HG03066 (cell line): Measurements from ENCODE around the gene USH1C.

Source experiments
- ATAC-seq: cut with Tn5 transposase; IDR thresholded peaks from one replicate; pipeline ENCODE4 v1.9.1; 2021; ENCODE audit warnings: low read depth; ENCODE audit not compliant: unreplicated experiment

The USH1C gene

DNA sequence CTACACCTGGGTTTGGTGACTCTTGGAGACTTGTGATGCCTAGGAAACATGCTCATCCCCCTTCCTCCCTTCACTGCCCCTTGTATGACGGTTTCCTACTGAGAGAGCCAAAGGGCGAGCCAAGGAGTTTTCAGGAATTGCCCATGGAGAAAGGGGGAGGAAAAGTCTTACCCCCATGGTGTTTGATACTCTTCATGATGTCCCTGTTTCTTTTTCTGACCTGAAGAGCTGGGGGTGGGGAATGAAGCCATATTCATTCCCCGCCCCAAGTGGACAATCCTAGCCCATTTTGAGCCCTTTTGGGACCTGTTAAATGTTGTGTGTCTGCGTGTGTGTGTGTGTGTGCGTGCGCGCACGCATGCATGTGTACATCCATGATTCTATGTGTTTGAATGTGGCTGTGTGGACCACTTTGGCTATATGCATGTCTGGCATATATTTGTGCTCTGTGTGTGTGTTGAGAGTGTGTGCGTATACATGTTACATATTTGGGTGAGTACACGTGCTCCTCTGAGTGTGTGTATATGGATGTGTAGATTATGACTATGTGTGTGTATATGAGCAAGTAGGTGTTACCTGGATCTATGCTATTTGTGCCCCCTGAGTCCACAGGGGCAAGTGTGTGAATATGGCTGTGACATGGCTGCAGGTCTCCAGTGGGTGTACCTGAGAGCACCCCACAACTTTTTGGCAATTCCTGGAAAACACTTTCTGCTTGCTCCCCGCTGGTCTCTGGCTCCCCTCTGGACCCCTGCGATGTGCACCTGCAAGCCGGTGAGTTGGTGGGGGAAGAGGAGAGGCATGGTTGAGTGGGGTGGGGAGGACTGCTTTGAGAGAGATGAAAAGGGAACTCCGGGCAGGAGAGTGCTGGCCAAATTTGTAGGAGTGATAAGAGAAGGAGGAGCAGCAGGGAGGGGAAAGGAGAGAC is 27.5 kb upstream of the USH1C start:
- no peak for ATAC-seq

DNA sequence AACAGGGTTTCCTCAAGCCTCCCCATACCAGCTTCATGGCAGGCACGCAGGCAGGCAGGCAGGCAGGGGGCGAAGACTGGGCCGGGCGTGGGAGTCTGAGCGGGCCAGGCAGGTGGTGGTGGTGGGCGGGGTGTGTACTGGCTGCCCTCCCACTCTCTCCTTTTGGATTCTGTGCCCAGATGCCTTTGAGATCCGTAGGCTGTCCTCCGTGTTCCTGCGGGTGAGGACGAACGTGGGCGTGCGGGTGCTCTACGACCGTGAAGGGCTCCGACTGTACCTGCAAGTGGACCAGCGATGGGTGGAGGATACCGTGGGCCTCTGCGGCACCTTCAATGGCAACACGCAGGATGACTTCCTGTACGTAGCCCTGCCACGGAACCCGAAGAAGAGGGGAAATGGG is 25.8 kb upstream of the USH1C start:
- ATAC-seq = no peak

DNA sequence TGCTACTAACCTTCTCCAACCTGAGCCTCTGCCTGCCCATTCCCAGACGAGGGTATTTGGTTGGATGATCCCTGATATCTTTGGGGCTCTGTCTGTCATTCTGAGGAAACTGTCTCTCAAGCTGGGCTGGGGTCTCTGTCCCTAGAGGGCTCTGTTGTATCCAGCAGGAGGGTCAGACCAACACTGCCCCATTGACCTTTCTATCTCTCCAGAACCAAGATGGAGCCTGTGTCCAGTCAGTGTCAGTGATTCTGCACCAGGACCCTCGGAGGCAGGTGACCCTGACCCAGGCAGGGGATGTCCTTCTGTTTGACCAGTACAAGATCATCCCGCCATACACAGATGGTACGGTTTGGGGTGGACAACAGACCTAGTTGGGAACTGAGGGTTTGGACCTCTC is 24.7 kb upstream of the USH1C start:
- ATAC-seq = no peak

DNA sequence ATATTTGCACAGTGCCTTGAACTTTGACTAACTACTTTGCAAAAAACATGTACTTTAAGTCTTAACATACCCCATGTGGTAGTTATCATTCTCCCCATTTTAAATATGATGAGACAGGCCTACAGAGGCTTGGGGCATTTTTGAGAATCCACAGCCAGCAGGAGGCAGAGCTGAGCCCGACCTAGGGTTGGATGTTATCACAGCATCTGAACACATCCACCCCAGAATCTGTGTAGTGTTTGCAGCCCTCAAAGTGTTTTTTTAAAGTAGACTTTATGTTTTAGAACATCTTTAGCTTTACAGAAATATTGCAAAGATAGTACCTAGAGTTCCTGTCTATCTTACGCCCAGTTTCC is 20.4 kb upstream of the USH1C start:
- no peak for ATAC-seq

GRCh38 chr11:17563961-17564686 is 19.9 kb upstream of the USH1C start:
- ATAC-seq = no peak

DNA sequence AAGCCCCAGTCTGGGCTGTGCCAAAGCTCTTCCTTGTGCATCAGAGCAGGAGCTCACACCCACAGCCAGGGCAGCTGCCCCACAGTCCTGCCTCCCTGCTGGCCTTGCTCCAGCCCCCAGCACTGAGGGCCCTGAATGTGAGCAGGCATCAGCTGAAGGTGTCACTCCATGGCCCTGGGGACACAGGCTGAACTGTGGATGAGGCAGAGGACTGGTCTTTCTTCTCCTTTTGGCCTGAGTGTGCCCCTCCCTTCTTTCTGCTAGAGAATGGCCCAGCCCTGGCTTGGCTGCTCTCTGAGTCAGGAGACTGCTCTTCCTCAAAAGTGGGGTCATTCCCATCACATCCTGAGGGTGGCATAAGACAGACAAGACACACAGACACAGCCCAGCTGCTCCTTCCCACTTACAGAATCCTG is 19.0 kb upstream of the USH1C start:
- ATAC-seq = no peak

DNA sequence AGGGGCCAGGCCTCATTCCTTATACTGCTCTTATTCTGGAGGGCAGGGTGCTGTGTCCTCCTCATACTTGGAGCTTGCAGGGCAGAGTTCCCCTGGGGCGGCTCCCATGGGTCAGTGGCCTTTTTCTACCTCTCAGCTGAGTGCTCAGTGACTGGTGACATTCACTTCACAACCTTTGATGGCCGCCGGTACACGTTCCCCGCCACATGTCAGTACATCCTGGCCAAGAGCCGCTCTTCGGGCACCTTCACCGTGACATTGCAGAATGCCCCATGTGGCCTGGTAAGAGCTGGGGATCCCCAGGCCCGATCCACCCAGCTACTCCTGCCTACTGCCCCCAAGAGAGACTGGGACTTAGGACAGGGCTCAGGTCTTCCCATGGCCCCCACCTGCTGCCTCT is 17.3 kb upstream of the USH1C start:
- no peak for ATAC-seq

DNA sequence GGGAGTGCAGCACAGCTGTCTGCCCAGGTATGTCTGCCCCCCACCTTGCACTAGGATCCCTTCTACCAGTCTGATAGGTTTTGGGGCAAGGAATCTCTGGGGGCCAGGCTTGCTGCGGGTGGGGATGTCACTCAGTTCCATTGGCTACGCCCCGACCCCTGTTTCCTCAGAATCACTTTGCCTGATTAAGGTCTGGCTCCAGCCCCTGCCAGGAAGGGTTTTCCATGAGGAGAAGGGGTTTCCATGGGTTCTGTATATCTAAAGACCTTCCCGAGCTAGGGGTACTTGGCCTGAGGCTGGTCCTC is 16.8 kb upstream of the USH1C start:
- ATAC-seq = no peak

GRCh38 chr11:17560281-17561110 is 16.3 kb upstream of the USH1C start:
- no peak for ATAC-seq

GRCh38 chr11:17559341-17560087 is 15.3 kb upstream of the USH1C start:
- ATAC-seq = no peak

DNA sequence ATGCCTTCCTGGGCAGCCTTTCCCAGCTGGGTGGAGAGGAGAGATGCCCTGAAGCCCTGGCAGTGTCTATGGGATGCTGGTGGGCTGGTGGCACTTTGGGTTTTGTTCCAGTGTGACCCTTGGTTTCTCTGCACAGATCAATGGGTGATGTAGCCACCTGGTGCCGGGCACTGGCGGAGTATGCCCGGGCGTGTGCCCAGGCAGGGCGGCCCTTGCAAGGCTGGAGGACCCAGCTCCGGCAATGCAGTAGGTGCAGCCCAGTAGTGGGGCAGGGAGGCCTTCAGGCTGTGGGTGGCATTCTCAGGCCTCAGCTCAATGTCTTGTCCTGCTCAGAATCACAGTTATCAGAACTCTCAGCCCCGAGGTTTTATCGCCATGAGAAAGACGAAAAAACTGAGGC is 14.7 kb upstream of the USH1C start:
- ATAC-seq = no peak

DNA sequence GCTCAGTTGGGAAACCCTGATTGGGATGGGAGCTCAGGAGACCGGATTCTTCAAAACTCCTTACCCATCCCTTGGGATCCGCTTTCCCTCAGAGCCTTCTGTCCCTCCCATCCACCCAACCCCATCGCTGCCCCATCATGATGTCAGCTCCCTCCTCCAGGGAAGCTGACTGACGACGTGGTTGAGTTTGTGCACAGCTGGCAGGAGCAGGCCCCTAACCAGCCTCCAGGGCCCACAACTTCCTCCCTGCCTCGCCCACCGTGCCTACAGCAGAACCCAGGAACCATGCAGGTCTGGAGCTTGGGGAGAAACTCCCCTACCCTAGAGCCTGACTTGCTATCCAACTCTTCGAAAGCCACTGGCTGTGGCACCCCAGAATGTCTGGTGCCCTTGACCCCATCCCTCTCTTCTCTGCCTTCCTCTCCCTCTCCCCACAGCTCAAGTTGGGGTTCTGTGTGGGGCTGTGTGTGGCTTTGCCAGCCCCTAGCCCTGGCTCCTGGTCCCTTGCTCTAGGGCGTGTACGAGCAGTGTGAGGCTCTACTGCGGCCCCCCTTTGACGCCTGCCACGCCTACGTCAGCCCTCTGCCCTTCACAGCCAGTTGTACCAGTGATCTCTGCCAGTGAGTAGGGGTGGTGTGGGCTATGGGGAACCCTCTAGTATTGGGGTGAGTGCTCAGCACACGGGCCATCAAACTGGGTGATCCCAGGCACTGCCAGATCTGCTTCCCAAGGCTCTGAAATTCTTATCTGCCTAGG is 14.0 kb upstream of the USH1C start:
- no peak for ATAC-seq

- ATAC-seq = no peak
Measured at GRCh38 chr11:17556999-17557398, 12.8 kb upstream of the USH1C start.

DNA sequence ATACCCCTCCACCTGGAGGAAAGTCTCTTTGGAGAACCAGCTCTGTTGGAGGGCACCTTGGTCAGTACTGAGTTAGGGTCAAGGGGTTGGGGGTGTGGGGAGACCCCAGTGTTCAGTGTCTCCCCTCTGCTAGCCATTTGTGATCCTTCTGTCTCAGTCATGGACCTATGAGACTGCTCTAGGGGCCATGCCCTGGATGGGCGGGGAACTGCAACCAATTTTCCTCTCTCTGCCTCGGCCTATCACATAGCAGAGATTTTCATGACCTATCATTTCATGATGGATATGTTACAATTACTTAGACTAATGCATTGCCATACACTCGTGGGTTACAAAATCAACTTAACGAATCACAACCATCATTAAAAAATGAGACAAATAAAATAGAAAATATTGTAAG is 10.3 kb upstream of the USH1C start:
- ATAC-seq = no peak

DNA sequence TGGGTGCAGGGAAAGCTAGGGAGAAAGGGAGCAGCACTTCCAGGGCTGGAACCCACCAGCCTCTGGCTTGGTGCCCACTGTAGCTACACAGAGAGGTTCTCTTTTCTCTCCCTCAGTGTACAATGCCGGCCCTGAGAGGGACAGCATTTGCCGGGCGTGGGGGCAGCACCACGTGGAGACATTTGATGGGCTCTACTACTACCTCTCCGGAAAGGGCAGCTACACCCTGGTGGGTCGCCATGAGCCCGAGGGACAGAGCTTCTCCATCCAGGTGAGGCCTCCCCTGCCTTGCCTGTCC is 9.0 kb upstream of the USH1C start:
- no peak for ATAC-seq

DNA sequence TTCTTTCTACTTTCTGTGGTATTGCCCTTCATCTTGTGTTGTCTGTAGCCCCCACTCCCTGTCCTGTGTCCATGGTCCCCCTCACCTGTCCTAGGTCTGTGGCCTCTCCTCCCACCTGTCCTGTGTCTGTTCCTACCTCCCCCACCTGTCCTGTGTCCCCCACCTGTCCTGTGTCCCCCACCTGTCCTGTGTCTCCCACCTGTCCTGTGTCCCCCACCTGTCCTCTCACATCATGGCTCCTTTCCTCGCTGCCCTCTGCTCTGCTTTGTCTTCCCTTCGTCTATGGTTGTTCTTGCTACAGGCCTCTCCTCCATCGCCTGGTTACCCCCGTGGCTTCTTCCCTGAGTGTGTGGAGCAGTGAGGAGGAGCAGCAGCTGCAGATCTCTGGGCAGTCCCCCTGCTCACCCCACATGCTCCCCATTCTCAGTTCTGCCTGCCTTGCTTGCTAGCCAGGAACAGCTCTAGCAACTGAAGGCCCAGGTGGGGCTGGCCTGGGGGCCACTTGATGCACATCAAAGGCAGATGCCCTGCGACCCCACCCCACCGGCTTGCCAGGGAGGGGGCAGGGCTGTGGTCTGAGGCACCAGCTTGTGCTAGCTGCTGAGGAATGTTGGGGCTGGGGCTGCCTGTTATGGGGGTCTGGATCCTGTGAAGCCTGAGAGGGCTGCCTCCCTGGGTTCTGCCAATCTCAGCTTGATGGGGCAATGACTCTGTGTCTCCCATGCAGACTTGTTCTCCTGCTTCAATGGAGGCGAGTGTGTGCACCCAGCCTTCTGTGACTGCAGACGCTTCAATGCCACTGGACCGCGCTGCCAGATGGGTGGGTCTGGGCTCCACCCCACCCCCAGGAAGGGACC is 8.4 kb upstream of the USH1C start:
- ATAC-seq = no peak

DNA sequence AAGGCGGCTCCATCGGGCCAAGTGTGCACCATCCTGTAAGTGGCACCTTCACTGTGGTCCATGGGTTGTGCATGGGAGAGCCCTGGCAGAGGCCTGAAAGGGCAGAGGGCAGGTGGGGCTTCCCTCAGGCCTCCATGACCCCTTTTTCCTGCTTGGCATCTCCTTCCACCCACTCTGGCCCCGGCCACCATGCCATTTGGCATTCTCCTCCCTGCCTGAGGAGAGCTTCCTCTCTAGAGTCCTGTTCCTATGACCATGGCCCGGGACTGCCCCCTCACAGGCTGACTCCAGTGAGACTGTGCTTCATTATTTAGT is 7.8 kb upstream of the USH1C start:
- no peak for ATAC-seq

- ATAC-seq = no peak
Measured at GRCh38 chr11:17551347-17552040, 7.3 kb upstream of the USH1C start.
